ENCODE data around the gene NRG3. TPM values are rescaled to one million over a fixed set of nuclear protein-coding genes. Genes with fewer than 3 reads are reported as not detected.

NRG3 gene
- total and polyA plus RNA-seq, 2 of the 8 experiments (the other 6 are each of a cell fraction or from before 2014, with no cell fraction given) = 4.2 to 5.0 TPM

DNA sequence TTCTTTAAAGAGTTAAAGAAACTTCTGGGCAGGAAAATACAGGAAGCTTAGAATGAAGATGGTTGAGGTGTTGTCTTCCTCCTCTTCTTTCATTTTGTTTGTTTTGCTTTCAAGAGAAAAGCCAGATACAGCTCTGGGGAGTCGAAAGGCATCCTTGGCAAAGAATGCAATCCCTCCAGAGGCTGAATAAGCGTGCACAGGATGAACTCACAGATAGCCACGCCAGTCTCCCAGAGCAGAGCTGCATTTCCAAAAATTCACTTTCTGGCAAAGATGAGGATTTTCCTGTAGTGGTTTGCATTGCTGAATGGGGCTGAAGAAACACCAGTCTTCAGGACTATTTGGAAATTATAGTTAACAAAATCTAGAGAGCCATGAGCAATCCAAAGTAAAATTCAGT, 336.4 kb downstream of the NRG3 start:
- Histone ChIP-seq H3K9me3 (ENCODE audit: insufficient read depth in 2 of 2, low read depth in 1 of 2, low read length in 1 of 2) (no peaks in the 10 kb centered on the region), H2BK12ac (ENCODE audit: low read depth, low read length) (no peak overlapping the region), H3K27me3 (replicated peaks in 1 of 4; ENCODE audit: control insufficient read depth in 3 of 4, extremely low read depth in 1 of 4, insufficient read depth in 3 of 4, low read length in 3 of 4) (no peaks in the 10 kb centered on the region), H4K91ac (replicated peaks; ENCODE audit: insufficient read length, low read length) (no peak overlapping the region), H3K4me1 (replicated peaks in 1 of 4; ENCODE audit: control insufficient read depth in 3 of 4, insufficient read depth in 4 of 4, low read length in 3 of 4) (no peaks in the 10 kb centered on the region; a peak in 1 of 7 replicates), H3K9ac (replicated peaks in 1 of 4; ENCODE audit: extremely low read depth in 1 of 4, low read depth in 3 of 4, low read length in 3 of 4) (no peak overlapping the region), H2BK5ac (ENCODE audit: low read depth, low read length) (no peak overlapping the region), H3K79me1 (ENCODE audit: low read depth, low read length) (no peaks in the 10 kb centered on the region), H3K23ac (ENCODE audit: insufficient read length) (no peak overlapping the region), H2AFZ (ENCODE audit: low read length) (no peak overlapping the region), H3K27ac (ENCODE audit: low read depth, low read length) (no peak overlapping the region), H4K20me1 (replicated peaks in 1 of 2; ENCODE audit: control insufficient read depth in 1 of 2, insufficient read depth in 2 of 2, low read length in 2 of 2) (no peaks in the 10 kb centered on the region), H2AK5ac (ENCODE audit: low read depth, low read length) (no peak overlapping the region), H2BK20ac (ENCODE audit: low read length) (no peak overlapping the region), H3K4me3 (ENCODE audit: extremely low read depth in 1 of 4, insufficient read depth in 2 of 4, low read depth in 3 of 4, low read length in 4 of 4) (no peak overlapping the region), H3K18ac (ENCODE audit: extremely low read depth, low read length) (no peak overlapping the region), H3K56ac (replicated peaks; ENCODE audit: insufficient read length, low read depth, low read length) (no peak overlapping the region), H3K36me3 (ENCODE audit: control insufficient read depth in 2 of 4, insufficient read depth in 4 of 4, low read length in 3 of 4) (no peaks in the 10 kb centered on the region), H2BK15ac (ENCODE audit: low read length) (no peak overlapping the region), H3K4me2 (ENCODE audit: insufficient read depth in 1 of 2, low read depth in 2 of 2, low read length in 2 of 2) (no peak overlapping the region; a peak in 1 of 4 replicates), H3K79me2 (ENCODE audit: control insufficient read depth in 1 of 2, insufficient read depth in 2 of 2, low read length in 2 of 2) (no peaks in the 10 kb centered on the region), H4K8ac (ENCODE audit: extremely low read depth, insufficient read depth, low read length) (no peak overlapping the region), H3K4ac (replicated peaks; ENCODE audit: insufficient read length, low read depth, low read length) (no peak overlapping the region), H3K14ac (ENCODE audit: insufficient read length) (no peak overlapping the region), H2BK120ac (replicated peaks; ENCODE audit: low read depth, low read length) (no peak overlapping the region), H3K23me2 (ENCODE audit: low read depth, low read length) (no peaks in the 10 kb centered on the region), H4K5ac (ENCODE audit: insufficient read length, low read depth, low read length) (no peak overlapping the region)
- DNase-seq (ENCODE audit: low read depth in 1 of 2, low spot score in 2 of 2) (no peak), FAIRE-seq (no peak)
- CTCF ChIA-PET (ENCODE audit: partially characterized antibody) = interaction anchor here (0.5 to 0.6 kb wide), 2 partner anchors 189 to 780 kb away, joined by 3 to 4 read pairs; no protein-coding TSS in a partner anchor
- POLR2A ChIA-PET (ENCODE audit: partially characterized antibody) = interaction anchor here (0.7 kb wide), 1 partner anchor 605 kb away, joined by 3 read pairs; no protein-coding TSS in a partner anchor
- 85% methylated on average over 3 of the region's 3 CpGs; no CpG with 5 or more reads in 1 of the 2 experiments for WGBS, 2 experiments (ENCODE audit: extremely low coverage in 1 of 2, insufficient coverage in 1 of 2, insufficient read length in 1 of 2, insufficient replicate concordance in 2 of 2, low coverage in 1 of 2, low lambda C conversion rate in 2 of 2, missing lambda C conversion rate in 1 of 2)
- TF ChIP-seq SP4 (IDR thresholded peaks at IDR 0.05; ENCODE audit: low read length) = no peak
- no peak for TF ChIP-seq SRF (IDR thresholded peaks at IDR 0.05; ENCODE audit: low read depth, low read length)
- TF ChIP-seq EGR1 (IDR thresholded peaks at IDR 0.05; ENCODE audit: borderline replicate concordance, low read depth, low read length) = no peak
- TF ChIP-seq POLR2AphosphoS5 (IDR thresholded peaks at IDR 0.05; ENCODE audit: low read depth, low read length) = no peak
- no peak for TF ChIP-seq ASH2L (IDR thresholded peaks at IDR 0.05; ENCODE audit: low read length)
- no peak for TF ChIP-seq CREB1 (IDR thresholded peaks at IDR 0.05)
- TF ChIP-seq, protein P1, sequence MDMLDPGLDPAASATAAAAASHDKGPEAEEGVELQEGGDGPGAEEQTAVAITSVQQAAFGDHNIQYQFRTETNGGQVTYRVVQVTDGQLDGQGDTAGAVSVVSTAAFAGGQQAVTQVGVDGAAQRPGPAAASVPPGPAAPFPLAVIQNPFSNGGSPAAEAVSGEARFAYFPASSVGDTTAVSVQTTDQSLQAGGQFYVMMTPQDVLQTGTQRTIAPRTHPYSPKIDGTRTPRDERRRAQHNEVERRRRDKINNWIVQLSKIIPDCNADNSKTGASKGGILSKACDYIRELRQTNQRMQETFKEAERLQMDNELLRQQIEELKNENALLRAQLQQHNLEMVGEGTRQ (IDR thresholded peaks at IDR 0.05; ENCODE audit: low read length) = no peak
- no peak for TF ChIP-seq CHD1 (IDR thresholded peaks at IDR 0.05; ENCODE audit: low read depth, low read length)
- TF ChIP-seq CBX8 (IDR thresholded peaks at IDR 0.05; ENCODE audit: borderline replicate concordance, low read depth, low read length) = no peak
- TF ChIP-seq PHF8 (conservative IDR thresholded peaks at IDR 0.05; ENCODE audit: low read depth, low read length) = no peak
- TF ChIP-seq, protein P2, sequence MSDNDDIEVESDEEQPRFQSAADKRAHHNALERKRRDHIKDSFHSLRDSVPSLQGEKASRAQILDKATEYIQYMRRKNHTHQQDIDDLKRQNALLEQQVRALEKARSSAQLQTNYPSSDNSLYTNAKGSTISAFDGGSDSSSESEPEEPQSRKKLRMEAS (IDR thresholded peaks at IDR 0.05) = no peak
